SU-DHL-6 (cell line): ENCODE data around the gene PTGIS.

Experiments used
- H2AFZ ChIP-seq: fragments of 200-600 bp; sonication (generic); 2 replicates; pipeline ENCODE4 v1.6.1; 2014; ENCODE audit warnings: low read depth, mild to moderate bottlenecking, moderate library complexity, mixed read lengths, antibody characterized with exemption, low read length; ENCODE audit not compliant: severe bottlenecking
- H3F3A ChIP-seq: fragments of 200-600 bp; shearing (Covaris generic); 2 replicates; pipeline ENCODE4 v1.6.0; 2016; ENCODE audit warnings: antibody characterized with exemption, mild to moderate bottlenecking; ENCODE audit not compliant: insufficient read depth
- H3K27ac ChIP-seq: fragments of 200-600 bp; sonication (generic); 2 replicates; pipeline ENCODE4 v1.5.1; 2016; ENCODE audit warnings: low read depth, mild to moderate bottlenecking, low read length, moderate library complexity, mixed read lengths
- H3K27me3 ChIP-seq: fragments of 200-600 bp; sonication (generic), shearing (Covaris generic); 2 replicates; pipeline ENCODE4 v1.6.0; 2014; ENCODE audit warnings: mild to moderate bottlenecking, low read length
- H3K36me3 ChIP-seq: fragments of 200-600 bp; sonication (generic); 2 replicates; pipeline ENCODE4 v1.6.1; 2014; ENCODE audit warnings: mild to moderate bottlenecking, low read length, mixed read lengths
- H3K4me2 ChIP-seq: fragments of 300-600, 200-600 bp; shearing (Covaris generic), sonication (generic); 2 replicates; pipeline ENCODE4 v1.6.0; 2014; ENCODE audit warnings: low read length, low read depth, mild to moderate bottlenecking; ENCODE audit not compliant: poor library complexity, severe bottlenecking
- H3K4me3 ChIP-seq: fragments of 200-600 bp; sonication (generic); 2 replicates; pipeline ENCODE4 v1.5.1; 2014; ENCODE audit warnings: antibody characterized with exemption, low read length, mild to moderate bottlenecking, mixed read lengths; ENCODE audit not compliant: insufficient read depth, poor library complexity, severe bottlenecking
- H3K79me2 ChIP-seq: fragments of 200-600 bp; sonication (generic); 2 replicates; pipeline ENCODE4 v1.6.1; 2014; ENCODE audit warnings: mild to moderate bottlenecking, low read length, moderate library complexity; ENCODE audit not compliant: insufficient read depth
- H3K9ac ChIP-seq: fragments of 200-600 bp; sonication (generic); 2 replicates; pipeline ENCODE4 v1.7.0; 2014; ENCODE audit warnings: mild to moderate bottlenecking, low read length
- H3K9me2 ChIP-seq: fragments of 200-600 bp; sonication (generic); replicated peaks from 2 replicates; pipeline ENCODE4 v1.6.1; 2014; ENCODE audit warnings: low read length; ENCODE audit not compliant: insufficient read depth
- H3K9me3 ChIP-seq: fragments of 200-600 bp; sonication (generic); 2 replicates; pipeline ENCODE4 v1.6.1; 2014; ENCODE audit warnings: low read length, mixed read lengths; ENCODE audit not compliant: insufficient read depth
- H4K20me1 ChIP-seq: fragments of 200-600 bp; sonication (generic); 2 replicates; pipeline ENCODE4 v1.6.1; 2014; ENCODE audit warnings: low read depth, mild to moderate bottlenecking, antibody characterized with exemption, low read length, moderate library complexity, mixed read lengths
- EZH2phosphoT487 ChIP-seq: fragments of 200-600 bp; sonication (generic), shearing (Covaris generic); conservative IDR thresholded peaks from 2 replicates; pipeline ENCODE4 v1.6.1; 2018; ENCODE audit warnings: mild to moderate bottlenecking, antibody characterized with exemption, low read length, moderate library complexity, mixed read lengths
- TF ChIP-seq, protein P1 (sequence below): fragments of 200-600 bp; sonication (generic); IDR thresholded peaks from one replicate; pipeline ENCODE4 v1.5.1; 2017; ENCODE audit warnings: antibody characterized with exemption, mild to moderate bottlenecking, low read length, moderate library complexity; ENCODE audit not compliant: insufficient read depth, poor library complexity, severe bottlenecking

The PTGIS gene

DNA sequence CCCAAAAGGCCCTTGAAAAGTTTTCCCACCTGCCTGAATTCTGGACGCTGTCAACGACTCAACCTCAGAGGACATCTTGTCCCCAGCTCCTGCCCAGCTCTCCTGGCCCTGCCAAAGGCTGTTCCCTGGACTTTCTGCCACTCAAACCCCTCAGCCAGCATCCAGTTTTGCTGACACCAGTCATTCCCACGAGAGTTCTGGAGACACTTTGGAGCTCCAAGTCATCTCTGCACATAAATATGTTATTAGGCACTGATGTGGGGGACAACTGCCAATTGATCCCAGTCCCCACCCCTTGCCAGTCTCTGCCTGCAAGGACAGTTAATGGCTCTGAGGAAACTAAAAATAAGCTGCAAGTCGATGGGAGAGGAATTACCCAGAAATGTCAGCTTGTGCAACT, 46.6 kb downstream of the PTGIS start:
- Histone ChIP-seq H3K27me3 (0 out of 2 replicates have a peak, but pooled peaks cover 2% of the 10 kb centered on the region), H3K4me3 (no peak overlapping the region), H2AFZ (no peak overlapping the region), H3F3A (no peaks in the 10 kb centered on the region), H3K4me2 (no peak overlapping the region), H3K9me3 (no peaks in the 10 kb centered on the region), H3K36me3 (no peaks in the 10 kb centered on the region), H3K9ac (no peak overlapping the region), H4K20me1 (no peaks in the 10 kb centered on the region), H3K9me2 (no peaks in the 10 kb centered on the region), H3K27ac (no peak overlapping the region), H3K79me2 (no peaks in the 10 kb centered on the region)
- TF ChIP-seq, protein P1, sequence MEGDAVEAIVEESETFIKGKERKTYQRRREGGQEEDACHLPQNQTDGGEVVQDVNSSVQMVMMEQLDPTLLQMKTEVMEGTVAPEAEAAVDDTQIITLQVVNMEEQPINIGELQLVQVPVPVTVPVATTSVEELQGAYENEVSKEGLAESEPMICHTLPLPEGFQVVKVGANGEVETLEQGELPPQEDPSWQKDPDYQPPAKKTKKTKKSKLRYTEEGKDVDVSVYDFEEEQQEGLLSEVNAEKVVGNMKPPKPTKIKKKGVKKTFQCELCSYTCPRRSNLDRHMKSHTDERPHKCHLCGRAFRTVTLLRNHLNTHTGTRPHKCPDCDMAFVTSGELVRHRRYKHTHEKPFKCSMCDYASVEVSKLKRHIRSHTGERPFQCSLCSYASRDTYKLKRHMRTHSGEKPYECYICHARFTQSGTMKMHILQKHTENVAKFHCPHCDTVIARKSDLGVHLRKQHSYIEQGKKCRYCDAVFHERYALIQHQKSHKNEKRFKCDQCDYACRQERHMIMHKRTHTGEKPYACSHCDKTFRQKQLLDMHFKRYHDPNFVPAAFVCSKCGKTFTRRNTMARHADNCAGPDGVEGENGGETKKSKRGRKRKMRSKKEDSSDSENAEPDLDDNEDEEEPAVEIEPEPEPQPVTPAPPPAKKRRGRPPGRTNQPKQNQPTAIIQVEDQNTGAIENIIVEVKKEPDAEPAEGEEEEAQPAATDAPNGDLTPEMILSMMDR = no peak
- no peak for TF ChIP-seq EZH2phosphoT487

DNA sequence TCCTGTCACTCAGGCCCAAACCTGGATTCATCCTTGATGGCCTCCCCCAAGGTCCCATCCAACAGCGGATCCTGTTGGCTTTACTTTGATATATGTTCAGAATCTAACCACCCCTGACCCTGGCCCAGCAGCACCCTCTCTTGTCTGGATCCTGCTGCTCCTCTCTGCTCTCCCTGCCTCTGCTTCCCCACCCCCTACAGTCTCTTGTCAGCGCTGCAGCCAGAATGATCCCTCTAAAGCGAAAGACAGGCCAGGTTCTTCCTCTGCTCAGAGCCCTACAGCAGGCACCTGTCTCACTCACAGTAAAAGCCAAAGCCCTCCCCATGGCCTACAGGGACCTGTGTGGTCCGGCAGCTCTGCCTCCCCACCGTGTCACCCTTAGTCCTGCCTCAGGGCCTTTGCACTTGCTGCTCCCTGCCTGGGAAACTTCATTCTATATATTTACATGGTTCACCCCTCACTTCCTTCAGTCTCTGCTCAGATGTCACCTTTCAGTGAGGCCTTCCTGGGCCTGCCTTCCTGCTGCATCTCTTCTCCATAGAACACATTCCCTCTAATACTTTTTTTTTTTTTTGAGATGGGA, 48.1 kb downstream of the PTGIS start:
- Histone ChIP-seq H3K4me2 (no peak overlapping the region), H2AFZ (no peak overlapping the region), H3F3A (no peaks in the 10 kb centered on the region), H3K27ac (no peak overlapping the region), H3K4me3 (no peak overlapping the region), H3K36me3 (no peaks in the 10 kb centered on the region), H3K9me3 (no peaks in the 10 kb centered on the region), H4K20me1 (no peaks in the 10 kb centered on the region), H3K9me2 (no peaks in the 10 kb centered on the region), H3K79me2 (no peaks in the 10 kb centered on the region), H3K27me3 (no peaks in the 10 kb centered on the region), H3K9ac (no peak overlapping the region)
- TF ChIP-seq, protein P1 = no peak
- TF ChIP-seq EZH2phosphoT487 = no peak

DNA sequence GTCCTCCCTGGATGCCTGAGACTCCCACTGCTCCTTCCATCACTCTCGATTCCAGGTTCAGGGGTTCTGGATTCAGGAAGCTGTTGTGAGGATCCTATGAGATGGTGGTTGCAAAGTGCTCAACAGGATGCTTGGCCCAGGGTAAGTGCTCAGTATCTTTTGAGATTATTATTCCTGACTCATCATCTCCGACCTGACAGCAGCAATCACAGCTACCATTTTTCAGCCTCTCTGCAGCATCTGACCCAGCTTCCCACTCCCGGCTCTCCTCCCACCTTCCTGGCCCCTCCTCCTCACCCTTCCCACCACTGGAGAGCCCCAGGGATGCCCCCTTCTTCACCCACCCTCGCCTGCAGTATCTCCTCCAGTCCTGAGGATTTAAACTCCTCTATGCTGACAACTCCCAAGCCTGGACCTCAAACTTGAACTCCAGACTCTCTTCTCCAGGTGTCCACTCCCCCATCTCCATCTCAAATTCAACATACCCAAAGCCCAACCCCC, 48.7 kb downstream of the PTGIS start:
- Histone ChIP-seq H3K4me2 (no peak overlapping the region), H4K20me1 (no peaks in the 10 kb centered on the region), H3K4me3 (no peak overlapping the region), H3K9me3 (no peaks in the 10 kb centered on the region), H2AFZ (no peak overlapping the region), H3K9me2 (no peaks in the 10 kb centered on the region), H3K9ac (no peak overlapping the region), H3K79me2 (no peaks in the 10 kb centered on the region), H3K36me3 (no peaks in the 10 kb centered on the region), H3K27ac (no peak overlapping the region), H3F3A (no peaks in the 10 kb centered on the region), H3K27me3 (no peaks in the 10 kb centered on the region)
- no peak for TF ChIP-seq EZH2phosphoT487
- TF ChIP-seq, protein P1 = no peak
